ENCODE data around the gene PRKG1.

PRKG1 gene

GRCh38 chr10:51117794-51118193, 43.5 kb downstream of the PRKG1 start:
- DNase-seq (no peak), ATAC-seq (ENCODE audit: insufficient read depth, low read depth) (no peak)
- Histone ChIP-seq H3K9me3 (ENCODE audit: insufficient read depth, low read length, severe bottlenecking) (no peaks in the 10 kb centered on the region), H3K4me2 (ENCODE audit: insufficient read depth, low read length) (no peak overlapping the region), H3K36me3 (ENCODE audit: insufficient read depth, low read length) (no peaks in the 10 kb centered on the region), H3K27ac (ENCODE audit: low read length) (no peak overlapping the region), H3K9ac (ENCODE audit: low read depth, low read length) (no peak overlapping the region), H4K20me1 (ENCODE audit: insufficient read depth, low read length) (no peaks in the 10 kb centered on the region), H3K4me3 (ENCODE audit: low read depth in 1 of 2, low read length in 2 of 2) (no peak overlapping the region), H3K27me3 (ENCODE audit: insufficient read depth, low read length, poor library complexity) (no peaks in the 10 kb centered on the region), H2AFZ (ENCODE audit: low read depth, low read length) (no peak overlapping the region; the same call in 1 of the 2 replicates), H3K4me1 (ENCODE audit: insufficient read depth, low read length) (no peaks in the 10 kb centered on the region), H3K79me2 (ENCODE audit: insufficient read depth, low read length) (no peaks in the 10 kb centered on the region)
- TF ChIP-seq CTCF (IDR thresholded peaks at IDR 0.05; ENCODE audit: borderline replicate concordance, extremely low read depth, low read length, poor library complexity, severe bottlenecking) (no peak), EZH2 (IDR thresholded peaks at IDR 0.05; ENCODE audit: borderline replicate concordance, low read depth, low read length, severe bottlenecking) (no peak)

GRCh38 chr10:51119441-51119840, 45.2 kb downstream of the PRKG1 start:
- Histone ChIP-seq H3K4me3 (ENCODE audit: low read depth in 1 of 2, low read length in 2 of 2) (no peak overlapping the region), H3K9me3 (ENCODE audit: insufficient read depth, low read length, severe bottlenecking) (no peaks in the 10 kb centered on the region), H4K20me1 (ENCODE audit: insufficient read depth, low read length) (no peaks in the 10 kb centered on the region), H3K4me1 (ENCODE audit: insufficient read depth, low read length) (no peaks in the 10 kb centered on the region), H2AFZ (ENCODE audit: low read depth, low read length) (no peak overlapping the region), H3K27ac (ENCODE audit: low read length) (no peak overlapping the region), H3K79me2 (ENCODE audit: insufficient read depth, low read length) (no peaks in the 10 kb centered on the region), H3K27me3 (ENCODE audit: insufficient read depth, low read length, poor library complexity) (no peaks in the 10 kb centered on the region), H3K36me3 (ENCODE audit: insufficient read depth, low read length) (no peaks in the 10 kb centered on the region), H3K4me2 (ENCODE audit: insufficient read depth, low read length) (no peak overlapping the region), H3K9ac (ENCODE audit: low read depth, low read length) (no peak overlapping the region)
- no peak for TF ChIP-seq EZH2 (IDR thresholded peaks at IDR 0.05; ENCODE audit: borderline replicate concordance, low read depth, low read length, severe bottlenecking)
- no peak for TF ChIP-seq CTCF (IDR thresholded peaks at IDR 0.05; ENCODE audit: borderline replicate concordance, extremely low read depth, low read length, poor library complexity, severe bottlenecking)
- DNase-seq = no peak
- no peak for ATAC-seq (ENCODE audit: insufficient read depth, low read depth)

DNA sequence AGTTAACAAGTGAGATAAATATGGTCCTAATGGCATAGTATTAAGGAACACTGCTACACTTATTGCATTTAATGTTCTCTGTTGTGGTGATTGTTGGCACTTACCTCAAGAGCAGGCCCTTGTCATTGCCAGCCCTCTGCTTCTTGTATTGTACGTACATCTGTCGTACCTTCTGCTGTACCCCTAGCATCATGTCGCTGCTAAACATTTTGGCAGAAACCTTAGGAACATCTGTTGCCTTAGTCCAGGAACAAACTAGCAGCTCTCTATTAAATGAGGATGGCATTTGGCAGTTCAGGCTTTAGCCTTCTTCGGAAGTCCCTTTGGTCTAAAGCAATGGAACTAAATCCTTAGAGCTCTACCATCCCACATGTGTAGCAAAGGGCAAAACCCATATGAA, 47.6 kb downstream of the PRKG1 start:
- no peak overlapping the region for H2AFZ ChIP-seq (ENCODE audit: low read depth, low read length)
- no peak for DNase-seq
- H3K4me1 ChIP-seq (ENCODE audit: insufficient read depth, low read length) = no peaks in the 10 kb centered on the region
- H3K4me3 ChIP-seq (ENCODE audit: low read depth in 1 of 2, low read length in 2 of 2) = no peak overlapping the region
- no peaks in the 10 kb centered on the region for H3K79me2 ChIP-seq (ENCODE audit: insufficient read depth, low read length)
- no peak for ATAC-seq (ENCODE audit: insufficient read depth, low read depth)
- H4K20me1 ChIP-seq (ENCODE audit: insufficient read depth, low read length) = no peaks in the 10 kb centered on the region
- TF ChIP-seq CTCF (IDR thresholded peaks at IDR 0.05; ENCODE audit: borderline replicate concordance, extremely low read depth, low read length, poor library complexity, severe bottlenecking) = no peak
- TF ChIP-seq EZH2 (IDR thresholded peaks at IDR 0.05; ENCODE audit: borderline replicate concordance, low read depth, low read length, severe bottlenecking) = no peak
- H3K4me2 ChIP-seq (ENCODE audit: insufficient read depth, low read length) = no peak overlapping the region
- H3K9ac ChIP-seq (ENCODE audit: low read depth, low read length) = no peak overlapping the region
- H3K36me3 ChIP-seq (ENCODE audit: insufficient read depth, low read length) = no peaks in the 10 kb centered on the region
- H3K27me3 ChIP-seq (ENCODE audit: insufficient read depth, low read length, poor library complexity) = no peaks in the 10 kb centered on the region
- no peak overlapping the region for H3K27ac ChIP-seq (ENCODE audit: low read length)
- H3K9me3 ChIP-seq (ENCODE audit: insufficient read depth, low read length, severe bottlenecking) = no peaks in the 10 kb centered on the region

DNA sequence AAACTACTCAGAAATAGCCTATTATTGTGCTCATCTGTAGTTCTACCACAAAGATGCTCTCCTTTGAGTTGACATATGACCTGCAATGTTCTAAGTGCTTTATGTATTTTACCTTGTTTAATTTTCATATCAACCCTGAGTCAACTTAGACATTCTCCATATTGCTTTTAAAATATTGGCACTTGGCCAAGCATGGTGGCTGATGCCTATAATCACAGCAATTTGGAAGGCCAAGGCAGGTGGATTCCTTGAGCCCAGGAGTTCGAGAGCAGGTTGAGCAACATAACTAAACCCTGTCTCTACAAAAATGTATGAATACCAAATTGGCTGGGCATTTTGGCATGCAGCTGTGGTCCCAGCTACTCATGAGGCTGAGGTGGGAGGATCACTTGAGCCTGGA, 50.6 kb downstream of the PRKG1 start:
- no peak overlapping the region for H3K4me3 ChIP-seq (ENCODE audit: low read depth in 1 of 2, low read length in 2 of 2)
- H3K9ac ChIP-seq (ENCODE audit: low read depth, low read length) = no peak overlapping the region
- ATAC-seq (ENCODE audit: insufficient read depth, low read depth) = no peak
- no peaks in the 10 kb centered on the region for H3K36me3 ChIP-seq (ENCODE audit: insufficient read depth, low read length)
- H3K27ac ChIP-seq (ENCODE audit: low read length) = no peak overlapping the region
- no peaks in the 10 kb centered on the region for H4K20me1 ChIP-seq (ENCODE audit: insufficient read depth, low read length)
- no peaks in the 10 kb centered on the region for H3K4me1 ChIP-seq (ENCODE audit: insufficient read depth, low read length)
- no peak overlapping the region for H3K4me2 ChIP-seq (ENCODE audit: insufficient read depth, low read length)
- H3K79me2 ChIP-seq (ENCODE audit: insufficient read depth, low read length) = no peaks in the 10 kb centered on the region
- no peaks in the 10 kb centered on the region for H3K9me3 ChIP-seq (ENCODE audit: insufficient read depth, low read length, severe bottlenecking)
- no peak for TF ChIP-seq EZH2 (IDR thresholded peaks at IDR 0.05; ENCODE audit: borderline replicate concordance, low read depth, low read length, severe bottlenecking)
- no peak for TF ChIP-seq CTCF (IDR thresholded peaks at IDR 0.05; ENCODE audit: borderline replicate concordance, extremely low read depth, low read length, poor library complexity, severe bottlenecking)
- H2AFZ ChIP-seq (ENCODE audit: low read depth, low read length) = no peak overlapping the region
- no peaks in the 10 kb centered on the region for H3K27me3 ChIP-seq (ENCODE audit: insufficient read depth, low read length, poor library complexity)
- no peak for DNase-seq
